ENCODE results near the gene OSBP2.
"Not testable (repeated sequence)": the region's sequence is repeated elsewhere in the genome, so short reads cannot be mapped to it uniquely, and the experiment has no call there.

Gene OSBP2

DNA sequence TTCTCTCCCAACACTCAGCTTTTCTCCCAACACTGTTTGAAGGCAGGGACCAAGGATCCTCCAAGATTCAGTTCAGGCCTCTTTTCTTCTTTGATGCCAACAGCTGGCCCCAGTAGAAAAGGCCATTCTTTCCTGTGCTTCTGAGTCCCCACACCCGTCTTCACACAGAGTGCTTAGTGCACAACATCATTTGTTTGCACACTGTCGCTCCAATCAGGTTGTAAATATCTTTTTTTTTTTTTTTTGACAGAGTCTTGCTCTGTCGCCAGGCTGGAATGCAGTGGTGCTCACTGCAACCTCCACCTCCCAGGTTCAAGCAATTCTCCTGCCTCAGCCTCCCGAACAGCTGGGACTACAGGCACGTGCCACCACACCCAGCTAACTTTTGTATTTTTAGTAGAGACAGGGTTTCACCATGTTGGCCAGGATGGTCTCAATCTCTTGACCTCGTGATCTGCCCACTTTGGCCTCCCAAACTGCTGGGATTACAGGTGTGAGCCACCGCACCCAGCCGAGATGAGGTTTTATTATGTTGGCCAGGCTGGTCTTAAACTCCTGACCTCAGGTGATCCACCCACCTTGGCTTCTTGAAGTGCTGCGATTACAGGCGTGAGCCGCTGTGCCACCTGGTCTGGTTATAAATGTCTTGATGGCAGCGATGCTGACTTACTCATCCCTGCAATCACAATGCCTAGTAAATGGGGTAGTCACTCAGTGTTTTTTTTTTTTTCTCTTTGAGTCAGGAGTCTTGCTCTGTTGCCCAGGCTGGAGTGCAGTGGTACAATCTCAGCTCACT lies 14.6 kb upstream of the OSBP2 start:
- not testable (repeated sequence) for DNase-seq (ENCODE audit: low read depth)

DNA sequence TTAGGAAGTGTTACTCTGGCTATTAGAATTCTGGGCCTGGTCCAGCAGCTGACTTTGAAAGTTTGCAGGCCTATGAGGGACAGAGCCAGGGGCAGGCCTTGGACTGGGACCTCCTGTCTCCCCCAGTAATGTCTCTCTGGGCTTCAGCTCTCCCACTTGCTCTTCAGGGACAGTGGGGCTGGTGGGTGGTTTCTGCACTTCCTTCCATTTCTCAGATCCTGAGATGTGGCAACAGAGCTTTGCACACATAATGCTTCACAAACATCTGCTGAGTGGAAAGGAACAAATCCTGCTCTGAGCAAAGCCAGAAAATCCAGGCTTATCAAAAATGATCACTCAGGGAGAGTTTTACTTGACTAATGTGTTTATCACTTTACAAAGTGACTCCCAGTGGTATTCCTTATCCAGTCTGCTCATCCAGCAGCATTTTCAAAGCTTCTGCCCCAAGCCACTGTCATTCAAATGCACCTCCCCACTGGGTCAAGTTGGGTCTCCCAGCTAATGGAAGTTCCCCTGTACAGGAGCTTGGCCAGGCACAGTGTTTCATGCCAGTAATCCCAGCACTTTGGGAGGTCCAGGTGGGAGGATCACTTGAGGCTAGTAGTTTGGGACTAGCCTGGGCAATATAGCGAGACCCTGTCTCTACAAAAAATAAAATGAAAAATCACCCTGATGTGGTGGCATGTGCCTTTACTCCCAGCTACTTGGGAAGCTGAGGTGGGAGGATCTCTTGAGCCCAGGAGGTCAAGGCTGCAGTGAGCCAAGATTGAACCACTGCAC lies 13.5 kb upstream of the OSBP2 start:
- DNase-seq (ENCODE audit: low read depth), result peak; percentile 80

DNA sequence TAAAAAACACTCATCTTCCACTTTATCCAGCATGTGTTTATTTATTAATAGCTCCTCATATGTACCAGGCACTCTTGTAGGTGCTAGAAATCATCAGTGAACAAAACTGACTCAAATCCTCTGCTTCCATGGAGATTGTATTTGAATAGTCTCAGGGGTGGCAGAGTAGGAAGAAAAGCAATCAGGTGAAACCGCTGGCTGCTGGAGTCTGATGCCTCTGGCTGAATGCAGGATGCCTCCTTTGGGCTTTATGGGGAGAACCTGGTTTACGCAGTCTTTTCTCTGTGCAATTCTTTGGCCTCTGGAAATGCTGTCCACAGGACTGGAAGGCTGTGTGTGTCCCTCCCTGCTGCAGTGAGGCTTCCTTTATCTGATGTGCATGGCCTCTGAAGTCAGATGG lies 12.8 kb upstream of the OSBP2 start:
- DNase-seq (ENCODE audit: low read depth), result no peak

DNA sequence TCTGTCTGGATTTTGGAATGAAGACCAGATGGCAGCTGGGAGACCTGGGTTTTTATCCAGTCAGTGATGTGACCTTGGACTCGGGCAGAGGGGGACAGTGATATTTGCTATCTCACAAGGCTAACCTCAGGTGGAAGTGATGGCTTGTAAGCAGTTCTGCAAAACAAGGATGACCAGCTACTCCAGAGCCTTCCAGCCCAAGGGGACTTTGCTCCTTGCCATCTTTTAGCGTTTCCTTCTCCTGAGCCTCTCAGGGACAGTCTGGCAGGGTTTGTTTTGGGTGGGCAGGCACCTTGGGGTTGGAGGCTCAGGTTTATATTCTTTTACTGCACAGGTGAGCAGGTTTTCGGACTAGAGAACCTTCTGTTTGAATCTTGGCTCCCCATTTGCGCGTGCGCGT lies 9.5 kb upstream of the OSBP2 start:
- DNase-seq (ENCODE audit: low read depth), result no peak

DNA sequence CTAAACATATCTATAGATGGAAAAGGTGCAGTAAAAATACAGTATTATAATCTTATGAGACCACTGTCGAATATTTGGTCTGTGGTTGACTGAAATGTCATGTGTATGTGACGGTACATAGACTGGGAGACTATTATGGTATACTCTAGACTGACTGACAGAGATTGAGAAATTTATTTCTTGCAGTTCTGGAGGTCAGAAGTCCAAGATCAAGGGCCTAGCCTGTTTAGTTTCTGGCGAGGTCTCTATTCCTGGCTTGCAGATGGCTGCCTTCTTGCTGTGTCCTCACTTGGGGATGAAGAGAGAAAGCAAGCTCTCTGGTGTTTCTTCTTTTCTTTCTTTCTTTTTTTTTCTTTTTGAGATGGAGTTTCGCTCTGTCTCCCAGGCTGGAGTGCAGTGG lies 7.3 kb upstream of the OSBP2 start:
- no peak for DNase-seq (ENCODE audit: low read depth)

DNA sequence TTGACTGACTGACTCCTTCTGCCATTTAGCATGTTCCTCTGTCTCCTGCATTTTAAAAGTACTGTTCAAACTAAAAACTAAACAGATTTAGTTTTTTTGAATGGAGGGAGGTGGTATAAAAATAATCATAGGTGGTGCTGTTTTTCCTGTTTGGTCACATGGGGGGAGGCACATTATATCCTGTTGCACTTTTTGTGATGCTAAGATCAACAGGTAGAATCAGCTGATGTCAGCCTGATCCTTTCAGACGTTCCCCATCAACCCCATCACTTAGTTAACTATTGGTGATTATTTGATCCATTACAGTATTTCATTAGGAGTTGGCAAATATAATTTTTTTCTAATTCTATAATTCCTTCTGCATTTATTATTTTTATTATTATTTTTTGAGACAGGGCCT lies 5.1 kb upstream of the OSBP2 start:
- DNase-seq (ENCODE audit: low read depth), result no peak

DNA sequence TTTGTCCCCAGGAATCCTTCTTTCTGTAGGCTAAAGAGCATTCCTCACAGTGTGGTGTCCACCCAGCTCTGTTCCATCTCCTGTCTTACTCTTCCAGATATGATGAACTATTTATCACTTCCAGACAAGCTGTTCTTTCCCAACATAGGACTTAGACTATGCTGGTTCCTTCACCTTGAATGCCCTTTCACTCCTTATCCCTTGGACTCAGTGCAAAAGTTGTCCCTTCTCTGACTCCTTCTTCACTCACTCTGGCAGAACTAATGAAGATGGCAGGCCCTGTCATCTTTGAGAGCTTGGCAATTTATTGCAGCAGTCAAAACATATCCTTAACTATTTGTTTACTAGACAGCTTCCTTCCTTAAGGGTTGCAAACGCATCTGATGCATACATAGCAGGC lies 3.5 kb upstream of the OSBP2 start:
- no peak for DNase-seq (ENCODE audit: low read depth)

DNA sequence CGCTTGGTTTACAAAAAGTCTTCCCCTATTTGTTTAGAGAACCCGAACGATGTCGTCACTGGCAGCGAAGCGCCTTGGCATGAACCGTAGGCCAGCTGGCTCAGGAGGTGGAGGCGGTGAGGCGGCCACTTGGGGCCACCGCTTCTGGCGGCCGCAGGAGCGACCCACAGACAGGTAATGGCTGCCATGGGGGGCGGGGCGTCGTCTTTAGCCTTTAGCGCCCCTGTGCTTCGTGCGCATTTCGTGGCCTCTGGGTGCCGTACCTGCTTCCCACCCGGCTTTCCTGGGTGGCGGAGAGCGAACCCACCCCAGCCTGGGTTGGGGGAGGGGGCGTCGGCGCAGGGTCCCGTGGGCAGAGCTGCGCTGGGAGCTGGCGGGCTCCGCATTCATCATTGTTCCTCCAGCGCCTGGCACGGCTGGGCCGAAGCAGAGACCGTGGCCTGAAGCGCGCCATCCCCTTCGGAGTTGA lies 469 bp upstream of the OSBP2 start:
- DNase-seq (ENCODE audit: low read depth), result peak; percentile 16

DNA sequence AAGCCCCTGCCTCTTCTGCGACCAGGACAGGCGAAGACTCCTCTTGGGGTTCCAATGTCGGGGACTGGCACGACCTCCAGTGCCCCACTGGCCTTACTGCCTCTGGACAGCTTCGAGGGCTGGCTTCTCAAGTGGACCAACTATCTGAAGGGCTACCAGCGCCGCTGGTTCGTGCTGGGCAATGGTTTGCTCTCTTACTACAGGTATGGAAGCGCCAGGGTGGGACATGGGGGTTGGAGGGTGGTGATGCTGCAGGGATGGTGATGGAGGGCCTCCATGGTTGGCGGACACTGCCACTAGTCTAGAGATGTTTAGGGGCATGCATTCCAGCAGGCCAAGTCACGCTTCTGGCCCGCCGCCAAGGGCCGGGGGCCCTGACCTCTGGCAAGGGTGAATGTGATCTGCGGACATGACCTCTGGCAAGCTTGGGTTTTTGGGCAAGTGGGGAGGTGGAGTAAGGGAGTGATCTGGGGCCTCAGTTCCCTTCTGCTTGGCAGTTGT lies 727 bp downstream of the OSBP2 start:
- no peak for DNase-seq (ENCODE audit: low read depth)

DNA sequence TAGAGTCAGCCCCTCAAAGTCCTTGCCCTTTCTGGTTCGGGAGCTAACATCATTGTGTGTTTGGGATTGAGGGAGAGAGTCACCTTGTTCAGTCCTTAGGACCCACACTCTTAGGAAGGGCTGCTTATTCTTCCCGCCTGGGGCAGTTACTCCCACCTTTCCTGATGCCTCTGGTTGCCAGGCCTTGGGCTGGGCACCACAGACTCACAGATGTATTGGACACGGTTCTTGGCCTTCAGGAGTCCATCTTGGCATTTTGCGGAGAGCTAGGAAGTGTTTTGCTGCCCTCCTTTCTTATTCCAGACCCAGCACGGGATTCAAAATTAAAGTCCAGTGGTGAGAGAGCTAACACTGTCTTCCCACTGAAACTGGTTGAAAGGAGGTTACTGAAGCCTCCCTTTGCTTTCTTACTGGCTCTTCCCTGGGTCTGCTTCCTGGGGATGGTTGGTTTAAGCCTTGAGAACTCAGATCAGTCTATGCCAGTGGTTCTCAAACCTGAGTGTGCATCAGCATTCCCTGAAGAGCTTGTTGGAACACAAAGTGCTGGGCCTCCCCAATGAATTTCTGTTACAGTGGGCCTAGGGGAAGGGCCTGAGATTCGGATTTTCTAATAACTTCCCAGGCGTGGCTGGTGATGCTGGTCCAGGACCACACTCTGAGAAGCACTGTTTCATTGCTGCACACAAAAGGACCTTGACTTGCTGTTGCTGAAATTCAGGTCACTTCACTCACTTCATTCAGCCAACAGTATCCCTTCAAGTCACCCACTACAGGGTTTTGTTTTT lies 1.4 kb downstream of the OSBP2 start:
- DNase-seq (ENCODE audit: low read depth), result no peak

DNA sequence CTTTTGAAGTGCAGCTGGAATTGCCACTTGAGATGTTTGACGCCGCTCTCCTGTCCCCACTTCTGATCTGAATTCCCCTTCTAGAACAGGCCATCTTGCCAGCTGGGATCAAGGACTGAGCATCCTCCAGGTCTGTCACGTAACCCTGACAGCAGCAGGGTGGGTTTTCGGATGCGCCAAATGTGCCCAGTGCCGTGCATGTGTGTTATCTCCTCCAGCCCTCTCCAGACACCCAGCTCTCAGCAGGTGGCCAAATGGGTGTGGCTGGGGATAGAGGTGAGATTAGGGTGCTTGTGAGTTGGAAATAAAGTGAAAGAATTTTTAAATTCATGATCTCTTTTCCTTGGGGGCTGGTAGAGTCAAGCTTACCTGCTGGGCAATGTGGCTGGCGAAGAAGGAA lies 3.3 kb downstream of the OSBP2 start:
- no peak for DNase-seq (ENCODE audit: low read depth)

DNA sequence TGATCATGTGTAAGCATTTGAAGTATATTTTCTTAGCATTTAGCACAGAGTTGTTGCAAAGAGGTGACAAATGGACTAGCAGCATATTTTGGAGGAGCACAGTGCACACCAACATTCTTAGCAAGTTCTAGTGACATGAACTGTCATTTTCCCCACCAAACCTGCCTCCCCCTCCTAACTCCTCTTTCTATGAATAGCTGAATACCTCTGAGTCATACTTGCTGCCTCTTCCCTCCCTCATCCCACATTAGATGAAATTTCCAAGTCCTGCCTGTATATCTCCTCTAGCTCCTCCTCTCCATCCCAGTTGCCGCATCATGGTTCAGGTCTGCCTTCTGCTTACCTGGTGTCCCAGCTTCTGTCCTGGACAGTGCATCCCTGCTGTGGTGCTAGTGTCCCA lies 7.2 kb downstream of the OSBP2 start:
- DNase-seq (ENCODE audit: low read depth), result peak; percentile 45

DNA sequence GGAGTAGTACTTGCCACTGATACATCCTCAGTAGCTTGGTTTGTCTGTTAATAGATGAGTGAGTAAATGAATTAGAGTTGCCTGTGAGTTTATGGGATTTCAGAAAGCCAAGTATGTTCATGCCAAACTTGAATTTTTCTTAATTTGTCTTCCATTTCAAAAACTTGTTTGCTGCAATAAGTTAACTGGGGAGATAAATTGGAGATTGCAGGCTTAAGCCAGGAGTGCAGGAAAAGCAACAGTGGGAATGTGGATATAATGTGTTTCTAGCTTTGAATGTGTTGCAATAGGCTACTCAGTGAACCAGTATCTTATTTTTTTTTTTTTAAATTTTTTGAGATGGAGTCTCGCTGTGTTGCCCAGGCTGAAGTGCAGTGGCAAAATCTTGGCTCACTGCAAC lies 8.2 kb downstream of the OSBP2 start:
- no peak for DNase-seq (ENCODE audit: low read depth)

DNA sequence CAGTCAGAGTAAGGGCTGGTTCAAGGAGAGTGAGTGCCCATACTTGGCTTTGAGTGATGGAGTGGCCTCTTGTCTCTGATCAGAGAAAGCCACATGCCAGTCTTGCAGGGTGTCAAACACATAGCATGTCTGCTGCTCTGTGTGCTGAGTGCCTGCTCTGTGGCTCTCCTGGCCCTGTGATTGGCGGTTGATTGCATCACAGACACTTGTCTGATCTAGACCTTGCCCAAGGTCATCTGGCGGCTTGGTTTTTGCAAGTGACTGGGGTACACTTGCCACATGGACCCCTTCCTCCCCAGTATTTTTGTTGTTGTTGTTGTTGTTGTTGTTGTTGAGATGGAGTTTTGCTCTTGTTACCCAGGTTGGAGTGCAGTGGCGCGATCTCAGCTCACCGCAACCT lies 10.3 kb downstream of the OSBP2 start:
- DNase-seq (ENCODE audit: low read depth), result no peak

DNA sequence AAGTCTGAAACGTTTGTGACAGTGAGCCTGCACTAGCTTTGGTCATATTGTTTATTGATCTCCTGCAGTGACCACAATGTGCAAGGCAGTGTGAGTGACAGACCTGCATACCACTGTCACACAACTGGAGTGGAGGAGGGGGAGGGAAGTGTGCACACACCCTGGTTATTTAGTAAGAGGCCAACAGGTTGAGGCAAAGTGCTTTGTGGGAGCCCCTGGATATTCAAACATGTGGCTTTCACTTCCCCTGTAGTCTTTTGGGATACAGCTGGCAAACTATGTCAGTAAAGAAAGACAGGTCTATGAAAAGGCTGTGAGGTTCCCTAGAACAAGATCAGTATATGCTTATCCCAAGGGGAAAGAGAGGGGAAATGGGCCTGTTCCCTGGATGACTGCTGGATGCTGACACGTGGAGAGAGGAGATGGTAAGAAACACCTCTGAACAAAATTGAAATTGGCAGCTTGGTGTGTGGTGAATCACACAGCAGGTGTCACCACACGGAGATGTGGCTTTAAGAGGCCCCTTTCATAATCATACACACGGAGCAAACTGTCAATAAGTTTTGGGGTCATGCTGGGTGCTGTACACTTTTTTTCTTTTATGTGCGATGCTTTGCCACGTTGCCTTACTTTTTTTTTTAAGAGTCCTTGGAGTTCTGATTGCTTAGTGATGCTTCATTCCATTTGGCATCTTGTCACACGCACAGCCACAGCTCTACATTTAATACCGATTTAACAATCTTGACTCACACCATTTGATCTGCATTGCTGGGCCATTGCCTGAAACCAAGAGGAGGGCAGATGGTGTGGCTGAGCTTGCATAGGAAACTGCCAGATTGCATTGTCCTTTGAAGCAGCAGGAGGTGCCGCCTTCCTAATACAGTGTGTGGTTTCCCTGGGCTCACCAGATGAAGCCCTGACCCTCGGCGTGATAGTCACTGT lies 11.3 kb downstream of the OSBP2 start:
- DNase-seq (ENCODE audit: low read depth), result no peak

DNA sequence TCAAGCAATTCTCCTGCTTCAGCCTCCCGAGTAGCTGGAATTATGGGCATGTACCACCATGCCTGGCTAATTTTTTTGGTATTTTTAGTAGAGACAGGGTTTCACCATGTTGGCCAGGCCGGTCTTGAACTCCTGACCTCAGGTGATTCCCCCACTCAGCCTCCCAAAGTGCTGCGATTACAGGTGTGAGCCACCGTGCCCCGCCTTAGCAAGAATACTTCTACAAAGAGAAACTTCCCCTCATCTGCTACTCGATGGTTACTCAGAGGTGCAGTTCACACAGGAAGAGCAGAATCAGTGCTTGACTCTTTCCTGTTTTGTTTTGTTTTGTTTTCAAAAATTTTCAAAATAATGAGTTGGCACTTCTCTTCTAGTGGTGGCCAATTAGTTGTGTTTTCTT lies 15.3 kb downstream of the OSBP2 start:
- DNase-seq (ENCODE audit: low read depth), result not testable (repeated sequence)

DNA sequence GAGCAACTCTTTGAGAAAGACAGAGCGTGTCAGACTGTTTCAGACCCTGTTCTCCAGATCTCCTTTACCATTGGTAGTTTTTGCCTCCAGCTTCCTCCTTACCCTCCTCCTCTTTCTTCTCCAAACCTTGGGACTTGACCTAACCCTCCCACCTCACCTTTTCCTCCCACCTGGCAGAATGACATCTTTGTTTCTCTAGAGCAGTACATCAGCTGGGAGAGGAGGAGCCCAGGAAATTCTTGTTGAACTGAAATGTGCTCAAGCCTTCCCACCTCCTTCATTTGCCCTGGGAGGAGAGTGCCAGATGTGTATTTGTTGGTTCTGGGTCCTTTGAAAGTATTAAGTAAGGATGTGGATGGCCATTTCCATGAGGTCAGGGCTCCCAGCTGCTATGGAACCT lies 17.4 kb downstream of the OSBP2 start:
- DNase-seq (ENCODE audit: low read depth), result no peak

DNA sequence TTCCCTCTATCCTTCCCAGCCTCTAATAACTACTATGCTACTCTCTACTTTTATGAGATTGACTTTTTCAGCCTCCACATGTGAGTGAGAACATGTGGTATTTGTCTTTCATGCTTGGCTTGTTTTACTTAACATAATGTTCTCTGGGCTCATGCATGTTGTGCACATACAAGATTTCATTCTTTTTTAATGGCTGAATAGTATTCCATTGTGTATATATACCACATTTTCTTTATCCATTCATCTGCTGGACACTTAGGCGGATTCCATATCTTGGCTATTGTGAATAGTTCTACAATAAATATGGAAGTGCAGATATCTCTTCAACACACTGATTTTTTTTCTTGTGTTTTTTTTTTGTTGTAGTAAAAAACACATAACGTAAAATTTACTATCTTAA lies 19.4 kb downstream of the OSBP2 start:
- no peak for DNase-seq (ENCODE audit: low read depth)

DNA sequence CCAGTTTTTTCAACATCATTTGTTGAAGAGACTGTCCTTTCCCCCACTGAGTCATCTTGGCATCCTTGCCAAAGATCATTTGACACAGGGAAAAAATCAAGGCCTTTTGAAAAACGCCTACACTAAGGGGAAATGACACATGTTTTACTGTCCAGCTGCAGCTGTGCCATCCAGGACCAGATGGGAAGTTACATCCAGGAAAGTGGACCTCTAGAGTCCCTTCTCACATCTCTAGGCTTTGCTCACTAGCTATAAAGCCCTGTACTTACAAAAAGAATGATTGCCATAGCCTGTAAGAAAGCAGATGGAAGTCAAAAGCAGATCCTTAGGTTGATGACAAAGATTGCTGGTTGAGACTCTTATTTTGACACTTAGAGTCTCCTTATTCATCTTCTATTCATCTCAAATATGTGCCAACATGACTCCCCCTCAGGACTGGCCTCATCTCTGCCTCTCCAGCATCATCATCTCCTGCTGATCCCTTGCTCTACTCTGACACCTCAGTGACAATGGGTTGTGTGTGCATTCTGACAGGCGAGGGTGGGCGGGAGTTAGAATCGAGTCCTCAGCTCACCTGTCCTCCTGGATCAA lies 22.8 kb downstream of the OSBP2 start:
- DNase-seq (ENCODE audit: low read depth), result peak; percentile 66

DNA sequence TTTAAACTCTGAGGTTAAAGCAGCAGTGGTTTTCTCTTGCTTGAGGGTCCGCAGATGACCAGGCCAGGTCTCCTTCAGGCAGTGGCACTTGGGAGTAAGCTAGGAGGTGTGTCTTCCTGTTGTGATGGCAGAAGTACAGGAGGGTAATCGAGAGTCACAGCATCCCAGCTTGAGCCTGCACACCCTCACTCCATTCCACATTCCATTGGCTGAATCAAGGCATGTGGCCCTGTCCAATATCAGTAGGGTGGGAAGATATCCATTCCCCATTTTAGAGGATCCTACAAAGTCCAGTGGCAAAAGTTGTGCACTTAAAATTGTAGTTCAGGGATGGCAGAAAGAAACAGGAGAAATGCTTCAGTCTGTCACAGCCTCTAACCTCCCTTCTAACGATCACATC lies 23.3 kb downstream of the OSBP2 start:
- no peak for DNase-seq (ENCODE audit: low read depth)

DNA sequence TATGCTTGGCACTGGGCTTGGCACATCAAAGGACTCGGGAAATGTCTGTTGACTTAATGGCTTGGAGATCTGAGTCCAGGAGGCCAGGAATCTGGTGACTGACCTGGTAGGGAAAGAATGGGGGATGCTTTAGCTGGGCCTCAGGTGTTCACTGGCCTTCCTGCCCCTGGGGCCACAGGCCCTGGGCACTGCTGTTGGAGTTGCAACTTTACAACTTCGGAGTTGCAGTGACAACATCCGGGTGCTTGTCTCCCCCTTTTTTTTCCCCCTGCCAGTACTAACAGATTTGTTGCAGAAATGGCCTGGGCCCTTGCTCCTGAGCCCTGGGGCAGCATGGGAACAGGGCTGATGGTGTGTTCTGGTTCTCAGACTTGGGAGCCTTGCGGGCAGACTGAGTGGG lies 23.8 kb downstream of the OSBP2 start:
- no peak for DNase-seq (ENCODE audit: low read depth)
